NCI-H128 (cell line): ENCODE results near the gene UTP3.
"Not testable (repeated sequence)": the region's sequence is repeated elsewhere in the genome, so short reads cannot be mapped to it uniquely, and the experiment has no call there.

ENCODE experiments used
- DNase-seq: peaks from one replicate; lab custom pipeline; 2025; ENCODE audit not compliant: unreplicated experiment; lab: John Stamatoyannopoulos, UW

The UTP3 gene

GRCh38 chr4:70687392-70687791 is 940 bp upstream of the UTP3 start:
- DNase-seq: no peak

GRCh38 chr4:70688795-70689231 is 481 bp downstream of the UTP3 start:
- no peak for DNase-seq

- DNase-seq: no peak
Observed at GRCh38 chr4:70691661-70692060, 3.3 kb downstream of the UTP3 start.

GRCh38 chr4:70694633-70695032 is 6.3 kb downstream of the UTP3 start:
- DNase-seq: not testable (repeated sequence)

- not testable (repeated sequence) for DNase-seq
Observed at GRCh38 chr4:70698435-70698834, 10.1 kb downstream of the UTP3 start.

GRCh38 chr4:70700712-70701111 is 12.4 kb downstream of the UTP3 start:
- no peak for DNase-seq

- DNase-seq: no peak
Observed at GRCh38 chr4:70701271-70701670, 12.9 kb downstream of the UTP3 start.

GRCh38 chr4:70702592-70702991 is 14.3 kb downstream of the UTP3 start:
- DNase-seq: not testable (repeated sequence)

- DNase-seq: no peak
Observed at GRCh38 chr4:70703619-70704214, 15.4 kb downstream of the UTP3 start.

GRCh38 chr4:70704215-70704930 is 16.0 kb downstream of the UTP3 start:
- DNase-seq: peak; percentile 18

- no peak for DNase-seq
Observed at GRCh38 chr4:70704931-70705182, 16.5 kb downstream of the UTP3 start.

- peak; percentile 5 for DNase-seq
Observed at GRCh38 chr4:70705183-70706043, 17.1 kb downstream of the UTP3 start.

GRCh38 chr4:70706044-70706461 is 17.7 kb downstream of the UTP3 start:
- DNase-seq: no peak

GRCh38 chr4:70706516-70706915 is 18.2 kb downstream of the UTP3 start:
- no peak for DNase-seq

GRCh38 chr4:70709611-70710205 is 21.4 kb downstream of the UTP3 start:
- no peak for DNase-seq

- DNase-seq: no peak
Observed at GRCh38 chr4:70711599-70711998, 23.3 kb downstream of the UTP3 start.

- no peak for DNase-seq
Observed at GRCh38 chr4:70712150-70712549, 23.8 kb downstream of the UTP3 start.

- no peak for DNase-seq
Observed at GRCh38 chr4:70712604-70713452, 24.5 kb downstream of the UTP3 start.

GRCh38 chr4:70713453-70714078 is 25.2 kb downstream of the UTP3 start:
- DNase-seq: no peak
